Upper lobe of left lung (tissue), 6 donors: Measurements from ENCODE around the gene ST14. TPM values are rescaled to one million over a fixed set of nuclear protein-coding genes. Genes with fewer than 3 reads are reported as not detected.

Experiments used
- ATAC-seq, 2 donors: fragments of 200-7000 bp; cut with Tn5 transposase; one replicate each; pipeline ENCODE4 v1.9.1; 2022; ENCODE audit warnings: mild to moderate bottlenecking in 2 of 2, moderate library complexity in 2 of 2; ENCODE audit not compliant: low FRiP score in 2 of 2
- DNase-seq, 2 donors: peaks; one replicate each; pipeline ENCODE4 v3.0.0-alpha.2; 2019 to 2020
- H3K27ac ChIP-seq, 4 donors: fragments of 200-600 bp; sonication (generic); one replicate each; pipeline ENCODE4 v1.5.1; 2016 to 2019
- H3K27me3 ChIP-seq, 4 donors: fragments of 200-600 bp; sonication (generic); one replicate each; pipeline ENCODE4 v1.5.1; 2017 to 2019
- H3K36me3 ChIP-seq, 4 donors: fragments of 200-600 bp; sonication (generic); one replicate each; pipeline ENCODE4 v1.5.1; 2016 to 2019
- H3K4me1 ChIP-seq, 4 donors: fragments of 200-600 bp; sonication (generic); one replicate each; pipeline ENCODE4 v1.5.1; 2018 to 2019
- H3K4me3 ChIP-seq, 4 donors: fragments of 200-600 bp; sonication (generic); one replicate each; pipeline ENCODE4 v1.5.1; 2017 to 2019; ENCODE audit warnings: mild to moderate bottlenecking in 2 of 4, moderate library complexity in 1 of 4
- H3K9me3 ChIP-seq, 4 donors: fragments of 200-600 bp; sonication (generic); one replicate each; pipeline ENCODE4 v1.5.1; 2018 to 2019
- EP300 ChIP-seq, 4 donors: sonication (generic); formaldehyde crosslinking; IDR thresholded peaks; one replicate each; pipeline ENCODE4 v1.5.1; 2017; ENCODE audit warnings: antibody characterized with exemption in 4 of 4, control low read depth in 2 of 4
- POLR2A ChIP-seq, 4 donors: fragments of 450-650 bp; IDR thresholded peaks; one replicate each; pipeline ENCODE4 v1.5.1; 2016 to 2017; ENCODE audit warnings: antibody characterized with exemption in 4 of 4, mild to moderate bottlenecking in 2 of 4
- POLR2AphosphoS5 ChIP-seq, 2 donors: sonication (generic); formaldehyde crosslinking; IDR thresholded peaks; one replicate each; pipeline ENCODE4 v1.5.1; 2017; ENCODE audit warnings: antibody characterized with exemption in 2 of 2
- WGBS, 2 donors: methylation state at CpG; one replicate each; pipeline ENCODE4 v1.1.5; 2017 to 2018; 5-methylcytosine and 5-hydroxymethylcytosine counted together
- total RNA-seq, 6 donors: library from RNA; depleted of rRNA in 4 of 6; stranded (reverse); fragments of >200 nt in 4 of 6; gene quantifications; one replicate each; pipeline versions ENCODE4 v1.1.0 to v1.2.1, GENCODE V29; 2016 to 2021
- TF ChIP-seq, protein P1 (sequence below), 6 experiments: fragments of 450-650 bp in 4 of 6; fragments of 200-600 bp in 2 of 6; sonication (generic) in 2 of 6; IDR thresholded peaks; one replicate each; pipeline ENCODE4 v1.5.1; 2016 to 2019; ENCODE audit warnings: antibody characterized with exemption in 6 of 6
- donor health status: DM: no; HTN: no; CAD: no; lungs with moderate emphysema.
- donor health status: DM: no; HTN: yes; CAD: no; lungs with severe emphysema.

ST14 gene
- total RNA-seq, 6 donors from 2014 or later, result 49.2 to 105 (median 72.1) TPM

DNA sequence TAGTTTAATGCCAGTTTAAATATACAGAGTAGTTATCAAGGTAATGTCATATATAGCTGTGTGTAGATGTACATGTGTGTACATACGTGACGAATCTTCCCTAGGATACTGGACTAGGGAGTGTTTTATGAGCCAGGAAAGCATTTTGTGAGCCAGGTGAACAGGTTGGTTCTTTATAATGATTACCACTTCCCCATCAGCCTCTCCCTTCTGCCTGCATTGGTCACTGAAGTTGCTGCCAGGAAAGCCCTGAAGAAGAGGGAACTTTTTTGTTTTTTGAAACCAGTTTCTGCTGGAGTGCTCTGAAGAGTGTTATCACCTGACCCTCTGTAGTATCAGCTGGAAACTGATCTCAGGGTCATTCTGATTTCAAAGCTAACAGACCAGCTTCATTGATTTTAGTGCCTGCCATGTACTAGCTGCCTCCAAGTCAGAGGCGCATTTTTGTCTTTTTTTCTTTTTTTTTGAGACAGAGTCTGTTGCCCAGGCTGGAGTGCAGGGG lies 14.2 kb upstream of the ST14 start:
- peak in 1 of 2 donors; percentile 24 for ATAC-seq
- H3K4me1 ChIP-seq, result peaks cover 31 to 40% (median 32%) of the 10 kb centered on the region in 4 donors
- H3K27me3 ChIP-seq, result no peaks in the 10 kb centered on the region
- WGBS, 2 donors, result 83 to 92% methylated on average over 3 of the region's 3 CpGs
- no peak for TF ChIP-seq POLR2A (IDR thresholded peaks at IDR 0.05)
- TF ChIP-seq EP300 (IDR thresholded peaks at IDR 0.05), result peak in 1 of 4 donors; percentile 21
- H3K36me3 ChIP-seq, result peaks cover 9 to 52% (median 35%) of the 10 kb centered on the region in 4 donors
- no peak overlapping the region for H3K4me3 ChIP-seq
- no peaks in the 10 kb centered on the region for H3K9me3 ChIP-seq
- H3K27ac ChIP-seq, result peak overlapping the region; percentile 65 to 87 (median 78)
- no peak for DNase-seq

DNA sequence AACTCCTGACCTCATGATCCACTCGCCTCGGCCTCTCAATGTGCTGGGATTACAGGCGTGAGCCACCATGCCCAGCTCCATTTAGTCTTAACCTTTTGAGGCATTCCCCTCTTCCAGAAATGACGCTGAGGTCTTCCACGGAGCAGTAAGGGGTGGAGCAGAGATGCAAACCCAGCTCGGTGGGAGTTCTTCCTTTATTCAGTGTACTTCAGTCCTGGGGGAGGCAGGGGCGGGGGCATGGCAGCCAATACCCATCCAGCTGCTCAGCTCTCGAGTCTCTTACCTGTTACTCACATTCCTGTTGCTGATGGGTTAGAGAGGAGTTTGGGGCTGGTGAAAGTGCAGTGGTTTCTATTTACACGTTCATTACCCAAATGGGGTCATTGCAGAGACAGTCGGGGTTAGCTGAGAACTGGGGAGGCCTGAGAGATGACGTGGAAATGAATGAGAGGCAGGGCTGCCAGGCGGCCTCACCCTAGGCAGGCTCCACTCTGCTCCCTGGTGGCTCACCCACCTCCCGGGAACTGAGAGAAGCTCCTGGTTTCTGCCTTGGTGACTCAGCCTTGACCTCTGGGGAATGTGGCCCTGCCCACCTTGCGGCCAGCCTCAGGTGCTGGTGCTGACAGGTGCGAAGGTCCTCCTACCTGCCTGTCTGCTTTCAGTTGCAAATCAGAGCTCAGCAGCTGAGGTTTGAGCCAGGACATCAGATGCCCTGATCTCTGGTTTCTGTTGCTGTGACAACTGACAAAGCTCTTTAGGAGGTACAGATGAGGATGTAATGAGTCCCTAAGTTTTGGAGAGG lies 13.4 kb upstream of the ST14 start:
- peaks cover 31 to 40% (median 32%) of the 10 kb centered on the region in 4 donors for H3K4me1 ChIP-seq
- peak in 1 of 2 donors; percentile 21 for TF ChIP-seq POLR2AphosphoS5 (IDR thresholded peaks at IDR 0.05)
- TF ChIP-seq POLR2A (IDR thresholded peaks at IDR 0.05), result no peak
- TF ChIP-seq EP300 (IDR thresholded peaks at IDR 0.05), result no peak
- TF ChIP-seq, protein P1, sequence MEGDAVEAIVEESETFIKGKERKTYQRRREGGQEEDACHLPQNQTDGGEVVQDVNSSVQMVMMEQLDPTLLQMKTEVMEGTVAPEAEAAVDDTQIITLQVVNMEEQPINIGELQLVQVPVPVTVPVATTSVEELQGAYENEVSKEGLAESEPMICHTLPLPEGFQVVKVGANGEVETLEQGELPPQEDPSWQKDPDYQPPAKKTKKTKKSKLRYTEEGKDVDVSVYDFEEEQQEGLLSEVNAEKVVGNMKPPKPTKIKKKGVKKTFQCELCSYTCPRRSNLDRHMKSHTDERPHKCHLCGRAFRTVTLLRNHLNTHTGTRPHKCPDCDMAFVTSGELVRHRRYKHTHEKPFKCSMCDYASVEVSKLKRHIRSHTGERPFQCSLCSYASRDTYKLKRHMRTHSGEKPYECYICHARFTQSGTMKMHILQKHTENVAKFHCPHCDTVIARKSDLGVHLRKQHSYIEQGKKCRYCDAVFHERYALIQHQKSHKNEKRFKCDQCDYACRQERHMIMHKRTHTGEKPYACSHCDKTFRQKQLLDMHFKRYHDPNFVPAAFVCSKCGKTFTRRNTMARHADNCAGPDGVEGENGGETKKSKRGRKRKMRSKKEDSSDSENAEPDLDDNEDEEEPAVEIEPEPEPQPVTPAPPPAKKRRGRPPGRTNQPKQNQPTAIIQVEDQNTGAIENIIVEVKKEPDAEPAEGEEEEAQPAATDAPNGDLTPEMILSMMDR (IDR thresholded peaks at IDR 0.05), result peak in 5 of 6 experiments; percentile 7 to 56 (median 32)
- H3K27me3 ChIP-seq, result no peaks in the 10 kb centered on the region
- DNase-seq (peak in 1 of 2 donors; percentile 92), ATAC-seq (peak; percentile 71 to 94)
- no peak overlapping the region for H3K4me3 ChIP-seq
- no peaks in the 10 kb centered on the region for H3K9me3 ChIP-seq
- 68 to 80% methylated on average over 9 to 14 of the region's 15 CpGs for WGBS, 2 donors
- H3K27ac ChIP-seq, result peak overlapping the region; percentile 65 to 87 (median 78)
- peaks cover 6 to 45% (median 31%) of the 10 kb centered on the region in 4 donors for H3K36me3 ChIP-seq

DNA sequence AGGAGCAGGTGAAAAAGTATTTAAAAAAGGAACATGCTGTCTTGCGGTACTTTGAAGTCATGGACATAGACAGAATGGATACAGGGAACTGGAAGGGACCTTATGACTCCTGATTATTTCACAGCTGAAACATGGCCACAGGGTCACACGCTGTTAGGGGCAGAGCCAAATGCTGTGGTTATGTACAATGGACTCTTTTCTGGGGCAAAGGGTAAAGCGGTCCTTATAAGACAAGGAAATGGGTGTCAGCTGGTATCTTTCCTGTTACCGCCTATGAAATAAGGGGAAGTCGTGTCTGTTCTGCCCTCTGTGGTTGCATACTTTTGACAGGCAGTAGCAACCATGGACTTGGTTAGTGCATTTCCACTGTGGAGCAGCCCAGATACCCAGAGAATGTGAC lies 12.8 kb upstream of the ST14 start:
- H3K4me1 ChIP-seq, result peaks cover 31 to 38% (median 32%) of the 10 kb centered on the region in 4 donors
- WGBS, 2 donors, result 27% methylated on average over 5 of the region's 5 CpGs

DNA sequence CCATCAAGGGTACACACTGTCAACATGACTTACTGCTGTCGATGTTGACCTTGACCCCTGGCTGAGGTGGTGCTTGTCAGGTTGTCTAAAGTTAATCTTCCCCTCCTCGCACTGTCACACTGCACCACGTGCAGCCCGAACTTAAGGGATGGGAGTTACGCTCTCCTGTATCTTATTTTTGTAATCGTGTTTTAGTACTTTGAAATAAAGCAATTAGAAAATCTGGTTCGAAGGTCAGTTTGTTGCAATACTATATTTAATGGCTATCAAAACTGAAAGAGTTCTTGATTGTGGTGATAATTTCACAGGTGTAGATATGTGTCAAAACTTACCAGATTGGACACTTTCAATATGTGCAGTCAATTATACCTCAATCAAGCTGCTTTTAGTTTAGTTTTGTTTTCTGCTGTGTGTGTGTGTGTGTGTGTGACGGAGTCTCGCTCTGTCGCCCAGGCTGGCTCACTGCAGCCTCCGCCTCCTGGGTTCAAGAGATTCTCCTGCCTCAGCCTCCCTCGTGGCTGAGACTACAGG lies 10.7 kb upstream of the ST14 start:
- H3K27me3 ChIP-seq, result no peaks in the 10 kb centered on the region
- ATAC-seq (no peak), DNase-seq (no peak)
- peaks cover 31 to 36% (median 32%) of the 10 kb centered on the region in 4 donors for H3K4me1 ChIP-seq
- no peak overlapping the region for H3K27ac ChIP-seq
- no peaks in the 10 kb centered on the region for H3K9me3 ChIP-seq
- H3K36me3 ChIP-seq, result peaks cover 0 to 18% (median 9%) of the 10 kb centered on the region in 4 donors
- TF ChIP-seq, protein P1 (IDR thresholded peaks at IDR 0.05), result no peak
- no peak for TF ChIP-seq EP300 (IDR thresholded peaks at IDR 0.05)
- no peak for TF ChIP-seq POLR2A (IDR thresholded peaks at IDR 0.05)
- no peak overlapping the region for H3K4me3 ChIP-seq
- WGBS, 2 donors, result 92 to 93% methylated on average over 12 of the region's 12 CpGs

More for the DNA sequence above, 12.8 kb upstream of the ST14 start:
- H3K27me3 ChIP-seq, result no peaks in the 10 kb centered on the region
- H3K27ac ChIP-seq, result peak overlapping the region; percentile 65 to 87 (median 78)
- DNase-seq, result peak in 1 of 2 donors; percentile 69
- ATAC-seq, result peak; percentile 89 to 92
- no peaks in the 10 kb centered on the region for H3K9me3 ChIP-seq
- peaks cover 6 to 39% (median 27%) of the 10 kb centered on the region in 4 donors for H3K36me3 ChIP-seq
- H3K4me3 ChIP-seq, result no peak overlapping the region
- TF ChIP-seq, protein P1 (IDR thresholded peaks at IDR 0.05), result no peak
- TF ChIP-seq POLR2AphosphoS5 (IDR thresholded peaks at IDR 0.05) (peak in 1 of 2 donors; percentile 5), POLR2A (IDR thresholded peaks at IDR 0.05) (peak in 1 of 4 donors; percentile 33), EP300 (IDR thresholded peaks at IDR 0.05) (peak in 1 of 4 donors; percentile 55)

DNA sequence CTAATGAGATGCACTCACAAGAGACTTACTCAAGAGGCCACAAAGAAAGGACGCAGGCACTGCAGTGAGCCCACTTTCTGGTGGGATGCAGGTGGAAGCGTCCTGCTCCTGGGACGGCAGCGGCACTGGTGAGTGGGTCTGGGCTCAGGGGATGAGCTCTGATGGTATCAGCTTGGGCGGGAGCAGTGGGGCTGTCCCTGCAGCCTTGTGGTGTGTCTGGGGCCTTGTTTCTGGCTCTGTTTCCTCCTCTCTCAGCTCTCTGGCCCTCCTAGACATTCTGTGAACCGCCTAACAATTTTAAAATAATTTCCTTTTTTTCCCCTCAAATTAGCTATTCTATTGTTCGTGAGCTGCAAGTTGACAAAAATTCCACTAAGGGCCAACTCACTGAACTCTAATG lies 8.8 kb upstream of the ST14 start:
- no peak for TF ChIP-seq POLR2A (IDR thresholded peaks at IDR 0.05)
- TF ChIP-seq POLR2AphosphoS5 (IDR thresholded peaks at IDR 0.05), result no peak
- TF ChIP-seq, protein P1 (IDR thresholded peaks at IDR 0.05), result no peak
- no peak for TF ChIP-seq EP300 (IDR thresholded peaks at IDR 0.05)
- H3K9me3 ChIP-seq, result no peaks in the 10 kb centered on the region
- ATAC-seq (no peak), DNase-seq (no peak)
- H3K27me3 ChIP-seq, result no peaks in the 10 kb centered on the region
- 90 to 95% methylated on average over 7 of the region's 7 CpGs for WGBS, 2 donors
- H3K4me3 ChIP-seq, result no peak overlapping the region
- H3K36me3 ChIP-seq, result no peaks in the 10 kb centered on the region
- H3K27ac ChIP-seq, result no peak overlapping the region
- peaks cover 17 to 29% (median 19%) of the 10 kb centered on the region in 4 donors for H3K4me1 ChIP-seq
